Neuronal stem cell (in vitro differentiated cells): ENCODE measurements around the gene CYBRD1.

Experiments
- DNase-seq: peaks from one replicate; pipeline ENCODE4 v3.0.0-alpha.2; 2013; ENCODE audit warnings: low spot score
- H2AFZ ChIP-seq: one replicate; pipeline ENCODE4 v1.6.1; 2013; ENCODE audit warnings: mild to moderate bottlenecking, low read length, inconsistent platforms
- H2AK5ac ChIP-seq: 2 replicates; pipeline ENCODE4 v1.6.1; 2013; ENCODE audit warnings: low read depth, mild to moderate bottlenecking, inconsistent platforms, low read length, moderate library complexity, mixed read lengths
- H2BK120ac ChIP-seq: 2 replicates; pipeline ENCODE4 v1.6.1; 2013; ENCODE audit warnings: low read depth, mild to moderate bottlenecking, inconsistent platforms, low read length, moderate library complexity, mixed read lengths
- H2BK12ac ChIP-seq: one replicate; pipeline ENCODE4 v1.6.1; 2013; ENCODE audit warnings: low read length, inconsistent platforms
- H2BK15ac ChIP-seq: 2 replicates; pipeline ENCODE4 v1.6.1; 2013; ENCODE audit warnings: mild to moderate bottlenecking, low read length, inconsistent platforms, mixed read lengths
- H2BK5ac ChIP-seq: one replicate; pipeline ENCODE4 v1.6.1; 2013; ENCODE audit warnings: inconsistent platforms, mild to moderate bottlenecking, low read length, moderate library complexity
- H3K14ac ChIP-seq: one replicate; pipeline ENCODE4 v1.6.1; 2013; ENCODE audit warnings: low read length, inconsistent platforms
- H3K18ac ChIP-seq: 2 replicates; pipeline ENCODE4 v1.6.1; 2013; ENCODE audit warnings: low read length, inconsistent platforms
- H3K23ac ChIP-seq: 2 replicates; pipeline ENCODE4 v1.6.1; 2013; ENCODE audit warnings: low read depth, mild to moderate bottlenecking, mixed read lengths, low read length, inconsistent platforms; ENCODE audit not compliant: poor library complexity
- H3K27ac ChIP-seq: replicated peaks from 3 replicates; pipeline ENCODE4 v1.5.1; 2013; ENCODE audit warnings: low read length, inconsistent platforms
- H3K27me3 ChIP-seq, 3 experiments: 2 replicates each; pipeline ENCODE4 v1.6.1; 2013; ENCODE audit warnings: low read length in 3 of 3, mild to moderate bottlenecking in 2 of 3, inconsistent platforms in 1 of 3, low read depth in 1 of 3, mixed read lengths in 1 of 3, moderate library complexity in 1 of 3; ENCODE audit not compliant: control insufficient read depth in 3 of 3, insufficient read depth in 3 of 3
- H3K36me3 ChIP-seq, 2 donors: replicated peaks in 1 of 2; 2 replicates each; pipeline ENCODE4 v1.6.1; 2013; ENCODE audit warnings: low read length in 2 of 2; ENCODE audit not compliant: control insufficient read depth in 2 of 2, insufficient read depth in 2 of 2
- H3K4ac ChIP-seq: 2 replicates; pipeline ENCODE4 v1.6.1; 2013; ENCODE audit warnings: inconsistent platforms, mild to moderate bottlenecking, low read length, moderate library complexity
- H3K4me1 ChIP-seq, 2 donors: 1 replicate in 1 of 2; 2 replicates in 1 of 2; pipeline ENCODE4 v1.6.1; 2013; ENCODE audit warnings: low read length in 2 of 2, low read depth in 1 of 2; ENCODE audit not compliant: control insufficient read depth in 2 of 2, insufficient read depth in 1 of 2
- H3K4me2 ChIP-seq: one replicate; pipeline ENCODE4 v1.6.1; 2013; ENCODE audit warnings: mild to moderate bottlenecking, low read length, inconsistent platforms; ENCODE audit not compliant: insufficient read depth, poor library complexity, severe bottlenecking
- H3K4me3 ChIP-seq, 2 donors: 2 replicates each; pipeline ENCODE4 v1.5.1; 2013; ENCODE audit warnings: low read length in 2 of 2, mild to moderate bottlenecking in 2 of 2, inconsistent platforms in 1 of 2, moderate library complexity in 1 of 2
- H3K79me1 ChIP-seq: one replicate; pipeline ENCODE4 v1.6.1; 2013; ENCODE audit warnings: low read depth, mild to moderate bottlenecking, inconsistent platforms, low read length, moderate library complexity
- H3K9ac ChIP-seq: one replicate; pipeline ENCODE4 v1.6.1; 2013; ENCODE audit warnings: mild to moderate bottlenecking, low read depth, low read length, inconsistent platforms; ENCODE audit not compliant: poor library complexity
- H3K9me3 ChIP-seq, 2 donors: replicated peaks in 1 of 2; 2 replicates each; pipeline versions ENCODE3 to v1.6.1; 2013; ENCODE audit warnings: low read length in 2 of 2, mild to moderate bottlenecking in 2 of 2, inconsistent platforms in 1 of 2, low read depth in 1 of 2, mixed read lengths in 1 of 2, moderate library complexity in 1 of 2; ENCODE audit not compliant: control insufficient read depth in 2 of 2, insufficient read depth in 1 of 2
- H4K8ac ChIP-seq: one replicate; pipeline ENCODE4 v1.6.1; 2013; ENCODE audit warnings: low read depth, mild to moderate bottlenecking, inconsistent platforms, low read length, moderate library complexity
- H4K91ac ChIP-seq: one replicate; pipeline ENCODE4 v1.6.1; 2013; ENCODE audit warnings: low read length, low read depth, mild to moderate bottlenecking, inconsistent platforms; ENCODE audit not compliant: poor library complexity
- WGBS, 2 donors: extraction: QIAGEN DNeasy Blood & Tissue Kit; methylation state at CpG; one replicate each; pipeline ENCODE4 v1.1.7; 2013; ENCODE audit warnings: missing lambda C conversion rate in 2 of 2, mixed read lengths in 1 of 2; ENCODE audit not compliant: insufficient read length in 2 of 2, insufficient replicate concordance in 1 of 2; ENCODE audit errors: extremely low coverage in 2 of 2; 5-methylcytosine and 5-hydroxymethylcytosine counted together

CYBRD1 gene

DNA sequence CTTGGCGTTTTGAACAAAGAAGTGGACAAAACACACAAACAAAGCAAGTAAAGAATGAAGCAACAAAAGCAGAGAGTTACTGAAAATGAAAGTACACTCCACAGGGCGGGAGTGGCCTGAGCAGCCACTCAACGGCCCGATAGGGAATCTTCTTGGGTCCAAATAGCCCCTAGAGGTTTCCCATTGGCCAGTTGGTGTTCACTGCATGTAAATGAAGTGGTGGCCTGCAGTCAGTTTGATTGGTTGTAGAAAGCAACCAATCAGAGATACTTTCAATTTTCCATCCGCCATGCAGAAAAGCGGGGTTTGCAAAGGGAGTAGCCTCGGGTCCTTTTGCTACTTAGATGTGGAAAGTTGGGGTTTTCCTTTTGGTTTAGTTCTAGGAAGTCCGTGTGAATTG is 31.6 kb downstream of the CYBRD1 start:
- no peaks in the 10 kb centered on the region for H3K27me3 ChIP-seq
- H3K4ac ChIP-seq: no peak overlapping the region
- H3K23ac ChIP-seq: no peak overlapping the region
- no peak overlapping the region for H4K91ac ChIP-seq
- no peak overlapping the region for H2BK15ac ChIP-seq
- no peak overlapping the region for H3K18ac ChIP-seq
- no CpG with 5 or more reads among the region's 8 CpGs for WGBS, 2 donors
- no peak overlapping the region for H2AFZ ChIP-seq
- H3K4me2 ChIP-seq: no peak overlapping the region
- no peak overlapping the region for H2BK5ac ChIP-seq
- no peak overlapping the region for H2BK12ac ChIP-seq
- no peak overlapping the region for H3K27ac ChIP-seq
- H4K8ac ChIP-seq: no peak overlapping the region
- H3K9ac ChIP-seq: no peak overlapping the region
- no peak overlapping the region for H3K14ac ChIP-seq
- no peak for DNase-seq
- H3K4me3 ChIP-seq: no peak overlapping the region
- H2AK5ac ChIP-seq: no peak overlapping the region
- peaks cover 0 to 19% of the 10 kb centered on the region in 2 donors for H3K36me3 ChIP-seq
- H3K9me3 ChIP-seq: no peaks in the 10 kb centered on the region
- H3K79me1 ChIP-seq: no peaks in the 10 kb centered on the region
- peaks cover 0 to 4% of the 10 kb centered on the region in 2 donors for H3K4me1 ChIP-seq
- H2BK120ac ChIP-seq: no peak overlapping the region

DNA sequence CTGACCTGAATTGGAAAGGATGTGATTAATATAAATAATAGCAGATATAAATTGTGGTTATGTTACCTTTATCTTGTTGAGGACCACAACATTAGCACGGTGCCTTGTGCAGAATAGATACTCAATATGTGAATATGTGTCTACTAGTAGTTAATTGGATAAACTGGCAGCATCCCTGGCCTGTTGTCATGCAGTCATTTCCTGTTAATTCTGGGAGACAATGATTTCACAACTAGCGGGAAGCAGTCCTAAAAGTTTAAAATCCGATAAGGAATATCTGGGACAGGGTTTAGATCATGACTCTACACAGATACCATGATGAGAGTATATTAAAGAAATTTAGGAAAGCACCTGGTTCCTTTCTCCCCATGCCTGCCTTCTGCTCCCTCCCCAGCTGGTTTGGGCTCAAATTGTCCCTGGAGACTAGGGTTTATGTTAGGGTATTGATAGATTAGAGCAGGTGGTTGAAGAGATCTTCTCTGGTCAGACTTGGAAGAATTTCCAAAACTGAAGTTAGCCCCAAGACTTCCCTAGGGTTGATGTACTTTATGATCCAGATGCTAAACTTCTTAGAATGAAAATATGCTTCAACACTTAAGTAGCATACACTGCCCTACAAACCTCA is 32.8 kb downstream of the CYBRD1 start:
- no peaks in the 10 kb centered on the region for H3K27me3 ChIP-seq
- no peak overlapping the region for H3K4me3 ChIP-seq
- H3K9me3 ChIP-seq: no peaks in the 10 kb centered on the region
- peaks cover 0 to 19% of the 10 kb centered on the region in 2 donors for H3K36me3 ChIP-seq
- no peak for DNase-seq
- H3K9ac ChIP-seq: no peak overlapping the region
- H4K8ac ChIP-seq: no peak overlapping the region
- no peak overlapping the region for H3K23ac ChIP-seq
- WGBS, 2 donors: no CpG with 5 or more reads among the region's 3 CpGs
- H3K27ac ChIP-seq: no peak overlapping the region
- no peak overlapping the region for H2BK15ac ChIP-seq
- no peak overlapping the region for H2AK5ac ChIP-seq
- peaks cover 0 to 4% of the 10 kb centered on the region in 2 donors for H3K4me1 ChIP-seq
- H3K18ac ChIP-seq: no peak overlapping the region
- H3K4me2 ChIP-seq: no peak overlapping the region
- H2BK5ac ChIP-seq: no peak overlapping the region
- H3K4ac ChIP-seq: no peak overlapping the region
- H2AFZ ChIP-seq: no peak overlapping the region
- no peak overlapping the region for H4K91ac ChIP-seq
- no peak overlapping the region for H2BK120ac ChIP-seq
- H2BK12ac ChIP-seq: no peak overlapping the region
- no peak overlapping the region for H3K14ac ChIP-seq
- no peaks in the 10 kb centered on the region for H3K79me1 ChIP-seq

DNA sequence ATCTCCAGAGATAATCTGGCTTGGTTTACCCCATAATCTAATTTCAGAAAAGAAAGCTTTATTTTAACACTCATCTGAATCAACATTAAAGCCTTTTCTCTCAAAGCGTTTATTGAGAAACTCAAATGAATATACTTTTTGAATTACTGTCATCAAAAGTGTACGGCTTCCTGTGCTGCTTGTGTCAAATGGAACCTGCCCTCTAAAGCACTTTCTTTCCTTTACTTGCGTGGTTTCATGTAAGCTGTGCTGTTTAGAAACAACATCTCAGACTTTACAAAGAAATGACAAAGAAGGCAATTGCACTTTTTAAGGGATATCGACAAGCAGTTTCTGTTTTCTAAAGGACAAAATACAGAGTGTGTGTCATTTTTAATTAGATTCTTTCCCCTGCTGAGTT is 35.1 kb downstream of the CYBRD1 start:
- Histone ChIP-seq H2BK12ac (no peak overlapping the region), H3K4ac (no peak overlapping the region), H3K23ac (no peak overlapping the region), H2AK5ac (no peak overlapping the region), H2BK15ac (no peak overlapping the region), H3K18ac (no peak overlapping the region), H3K27me3 (no peaks in the 10 kb centered on the region), H3K4me2 (no peak overlapping the region), H3K79me1 (no peaks in the 10 kb centered on the region), H3K4me3 (no peak overlapping the region), H2AFZ (peak overlapping the region; percentile 41), H3K4me1 (peaks cover 0 to 4% of the 10 kb centered on the region in 2 donors), H3K9me3 (no peaks in the 10 kb centered on the region), H3K14ac (no peak overlapping the region), H2BK5ac (no peak overlapping the region), H3K27ac (no peak overlapping the region), H2BK120ac (no peak overlapping the region), H3K9ac (no peak overlapping the region), H3K36me3 (peaks cover 0 to 17% of the 10 kb centered on the region in 2 donors), H4K91ac (no peak overlapping the region), H4K8ac (no peak overlapping the region)
- no CpG with 5 or more reads among the region's 4 CpGs for WGBS, 2 donors
- no peak for DNase-seq

DNA sequence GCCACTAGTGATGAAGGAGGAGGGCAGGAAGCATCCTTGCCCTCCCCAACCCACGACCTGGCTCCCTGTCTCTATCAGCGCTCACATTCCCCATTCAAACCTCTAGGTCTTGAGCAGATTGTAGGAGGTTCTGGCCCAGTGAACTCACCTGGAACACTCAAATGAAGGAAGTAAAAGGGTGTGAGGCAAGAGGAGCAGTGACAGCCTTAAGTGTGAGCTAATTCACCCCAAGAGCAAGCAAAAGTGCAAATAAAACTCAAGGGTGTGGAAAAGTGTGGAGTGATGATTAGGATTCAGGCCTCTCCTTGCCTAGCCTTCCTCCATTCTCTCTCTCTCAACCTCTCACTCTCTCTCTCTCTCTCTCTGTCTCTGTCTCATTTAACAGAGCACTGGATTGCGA is 41.0 kb downstream of the CYBRD1 start:
- H3K14ac ChIP-seq: no peak overlapping the region
- no peaks in the 10 kb centered on the region for H3K9me3 ChIP-seq
- no peak overlapping the region for H2AFZ ChIP-seq
- H3K23ac ChIP-seq: no peak overlapping the region
- no peak for DNase-seq
- no peak overlapping the region for H4K91ac ChIP-seq
- H3K36me3 ChIP-seq: no peaks in the 10 kb centered on the region
- H2BK120ac ChIP-seq: no peak overlapping the region
- H3K4ac ChIP-seq: no peak overlapping the region
- no peaks in the 10 kb centered on the region for H3K79me1 ChIP-seq
- H2BK5ac ChIP-seq: no peak overlapping the region
- H4K8ac ChIP-seq: no peak overlapping the region
- no CpG with 5 or more reads among the region's 3 CpGs for WGBS, 2 donors
- no peak overlapping the region for H3K4me2 ChIP-seq
- no peaks in the 10 kb centered on the region for H3K4me1 ChIP-seq
- no peak overlapping the region for H2BK15ac ChIP-seq
- no peak overlapping the region for H3K18ac ChIP-seq
- H2BK12ac ChIP-seq: no peak overlapping the region
- no peak overlapping the region for H3K4me3 ChIP-seq
- no peak overlapping the region for H3K9ac ChIP-seq
- peaks cover 0 to 14% (median 0%) of the 10 kb centered on the region in 3 experiments for H3K27me3 ChIP-seq
- no peak overlapping the region for H2AK5ac ChIP-seq
- no peak overlapping the region for H3K27ac ChIP-seq
